Lower lobe of right lung (tissue), 2 donors: ENCODE measurements around the gene PIK3AP1. TPM values are rescaled to one million over a fixed set of nuclear protein-coding genes. Genes with fewer than 3 reads are reported as not detected.
"Not testable (repeated sequence)": the region's sequence is repeated elsewhere in the genome, so short reads cannot be mapped to it uniquely, and the experiment has no call there.

ENCODE experiments used
- ATAC-seq, 2 donors: fragments of 200-7000 bp; cut with Tn5 transposase; one replicate each; pipeline ENCODE4 v1.9.1; 2020 to 2022; ENCODE audit warnings: mild to moderate bottlenecking in 2 of 2, moderate library complexity in 2 of 2
- DNase-seq: peaks from one replicate; pipeline ENCODE4 v3.0.0-alpha.2; 2020
- H3K27ac ChIP-seq: fragments of 200-600 bp; one replicate; pipeline ENCODE4 v1.8.0; 2022
- H3K27me3 ChIP-seq: fragments of 200-600 bp; one replicate; pipeline ENCODE4 v1.8.0; 2022; ENCODE audit warnings: low read depth
- H3K36me3 ChIP-seq: fragments of 200-600 bp; one replicate; pipeline ENCODE4 v1.8.0; 2022; ENCODE audit warnings: mild to moderate bottlenecking
- H3K4me1 ChIP-seq: fragments of 200-600 bp; one replicate; pipeline ENCODE4 v1.8.0; 2022
- H3K4me3 ChIP-seq: fragments of 200-600 bp; one replicate; pipeline ENCODE4 v1.8.0; 2022; ENCODE audit warnings: mild to moderate bottlenecking
- H3K9me3 ChIP-seq: fragments of 200-600 bp; one replicate; pipeline ENCODE4 v1.8.0; 2022
- intact Hi-C: fragments of 100-400 bp; cut with DNase I; formaldehyde crosslinking; loops from one replicate; pipeline ENCODE4 v1.11.0; 2022
- total RNA-seq: library from RNA; stranded (reverse); fragmentation: NEBNext Ultra II Directional; extraction: Animal tissue kit (Norgen Biotek cat#: 25700); gene quantifications from one replicate; pipeline ENCODE4 v1.2.1, GENCODE V29; 2021
- TF ChIP-seq, protein P1 (sequence below): fragments of 200-600 bp; IDR thresholded peaks from one replicate; pipeline ENCODE4 v1.8.0; 2022; ENCODE audit warnings: antibody characterized with exemption, mild to moderate bottlenecking
- donor health status: DM: no; HTN: yes; CAD: no; lungs with severe emphysema.

Gene PIK3AP1
- total RNA-seq, 1 donor from 2014 or later = 71.6 TPM

DNA sequence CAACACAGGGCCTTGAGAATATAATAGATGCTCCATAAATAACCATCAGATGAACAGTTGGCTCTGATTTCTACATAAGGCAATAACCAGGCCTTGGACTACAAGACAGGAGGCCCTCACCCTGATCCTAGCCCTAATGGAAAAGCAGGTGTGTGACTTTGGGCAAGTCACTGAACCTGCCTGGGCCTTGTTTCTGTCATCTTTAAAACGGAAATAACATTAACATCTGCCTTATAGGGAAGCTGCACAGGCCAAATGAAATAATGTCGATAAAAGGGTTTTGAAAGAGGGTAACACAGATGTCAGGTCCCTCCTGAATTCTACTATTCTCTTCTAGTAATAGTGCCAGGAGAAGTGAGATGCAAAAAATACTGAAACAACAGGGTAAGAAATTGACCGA is 20.7 kb downstream of the PIK3AP1 start:
- H3K27me3 ChIP-seq = no peaks in the 10 kb centered on the region
- TF ChIP-seq, protein P1, sequence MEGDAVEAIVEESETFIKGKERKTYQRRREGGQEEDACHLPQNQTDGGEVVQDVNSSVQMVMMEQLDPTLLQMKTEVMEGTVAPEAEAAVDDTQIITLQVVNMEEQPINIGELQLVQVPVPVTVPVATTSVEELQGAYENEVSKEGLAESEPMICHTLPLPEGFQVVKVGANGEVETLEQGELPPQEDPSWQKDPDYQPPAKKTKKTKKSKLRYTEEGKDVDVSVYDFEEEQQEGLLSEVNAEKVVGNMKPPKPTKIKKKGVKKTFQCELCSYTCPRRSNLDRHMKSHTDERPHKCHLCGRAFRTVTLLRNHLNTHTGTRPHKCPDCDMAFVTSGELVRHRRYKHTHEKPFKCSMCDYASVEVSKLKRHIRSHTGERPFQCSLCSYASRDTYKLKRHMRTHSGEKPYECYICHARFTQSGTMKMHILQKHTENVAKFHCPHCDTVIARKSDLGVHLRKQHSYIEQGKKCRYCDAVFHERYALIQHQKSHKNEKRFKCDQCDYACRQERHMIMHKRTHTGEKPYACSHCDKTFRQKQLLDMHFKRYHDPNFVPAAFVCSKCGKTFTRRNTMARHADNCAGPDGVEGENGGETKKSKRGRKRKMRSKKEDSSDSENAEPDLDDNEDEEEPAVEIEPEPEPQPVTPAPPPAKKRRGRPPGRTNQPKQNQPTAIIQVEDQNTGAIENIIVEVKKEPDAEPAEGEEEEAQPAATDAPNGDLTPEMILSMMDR = no peak
- no peak overlapping the region for H3K27ac ChIP-seq
- DNase-seq (no peak), ATAC-seq (no peak)
- no peak overlapping the region for H3K4me3 ChIP-seq
- intact Hi-C loops = no loop called here
- no peaks in the 10 kb centered on the region for H3K36me3 ChIP-seq
- H3K4me1 ChIP-seq = peaks cover 5% of the 10 kb centered on the region
- H3K9me3 ChIP-seq = no peaks in the 10 kb centered on the region

DNA sequence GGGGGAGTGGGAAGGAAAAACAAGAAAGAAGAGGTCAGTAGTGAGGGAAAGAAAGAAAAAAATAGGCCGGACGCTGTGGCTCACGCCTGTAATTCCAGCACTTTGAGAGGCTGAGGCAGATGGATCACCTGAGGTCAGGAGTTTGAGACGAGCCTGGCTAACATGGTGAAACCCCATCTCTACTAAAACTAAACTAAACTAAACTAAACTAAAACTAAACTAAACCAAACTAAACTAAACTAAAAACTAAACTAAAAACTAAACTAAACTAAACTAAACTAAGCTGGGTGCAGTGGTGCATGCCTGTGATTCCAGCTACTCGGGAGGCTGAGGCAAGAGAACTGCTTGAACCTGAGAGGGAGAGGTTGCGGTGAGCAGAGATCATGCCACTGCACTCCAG is 22.0 kb downstream of the PIK3AP1 start:
- intact Hi-C loops, H3K9me3 ChIP-seq, H3K36me3 ChIP-seq, H3K4me3 ChIP-seq, H3K27me3 ChIP-seq, ATAC-seq, H3K27ac ChIP-seq, H3K4me1 ChIP-seq, DNase-seq: not testable (repeated sequence)

DNA sequence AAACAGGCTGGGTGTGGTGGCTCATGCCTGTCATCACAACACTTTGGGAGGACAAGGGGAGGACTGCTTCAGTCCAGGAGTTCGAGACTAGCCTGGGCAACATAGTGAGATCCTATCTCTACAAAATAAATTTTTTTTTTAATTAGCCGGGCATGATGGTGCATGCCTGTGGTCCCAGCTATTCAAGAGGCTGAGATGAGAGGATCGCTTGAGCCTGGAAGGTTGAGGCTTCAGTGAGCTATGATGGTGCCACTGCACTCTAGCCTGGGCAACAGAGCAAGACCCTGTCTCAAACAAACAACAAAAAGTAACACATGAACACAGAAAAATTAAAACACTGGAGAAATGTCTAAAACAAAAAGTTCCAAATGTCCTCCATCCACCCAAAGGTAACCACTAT is 22.9 kb downstream of the PIK3AP1 start:
- Histone ChIP-seq H3K4me1 (peaks cover 5% of the 10 kb centered on the region), H3K9me3 (no peaks in the 10 kb centered on the region), H3K4me3 (no peak overlapping the region), H3K36me3 (no peaks in the 10 kb centered on the region), H3K27ac (no peak overlapping the region), H3K27me3 (no peaks in the 10 kb centered on the region)
- TF ChIP-seq, protein P1 = no peak
- intact Hi-C loops = no loop called here
- DNase-seq (no peak), ATAC-seq (no peak)

DNA sequence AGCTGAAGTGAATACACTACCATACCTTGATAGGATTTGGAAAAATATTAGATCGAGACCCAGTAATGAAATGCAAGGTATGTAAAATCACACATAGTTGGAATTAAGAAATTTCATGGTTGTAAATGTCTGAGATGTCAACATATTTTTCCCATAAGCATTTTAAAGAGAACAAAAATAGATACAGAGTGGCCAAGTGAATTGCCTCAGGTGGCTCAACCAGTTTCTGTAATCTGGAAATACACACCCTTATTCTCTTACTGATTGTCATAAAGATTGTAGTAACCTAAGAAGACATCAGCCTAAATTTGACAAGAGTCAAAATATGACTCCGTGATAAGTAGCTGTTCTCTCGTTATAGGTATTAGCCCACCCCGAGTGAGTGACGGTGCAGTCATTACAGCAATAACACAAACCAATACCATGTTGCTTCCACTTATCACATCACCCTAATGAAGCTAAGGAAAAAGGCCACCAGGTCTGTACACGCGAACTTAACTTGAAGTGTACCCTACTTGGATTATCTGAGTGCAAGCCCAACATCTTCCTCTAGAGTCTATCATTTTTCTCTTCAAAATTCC is 23.4 kb downstream of the PIK3AP1 start:
- DNase-seq (no peak), ATAC-seq (no peak)
- Histone ChIP-seq H3K4me3 (no peak overlapping the region), H3K27me3 (no peaks in the 10 kb centered on the region), H3K4me1 (peaks cover 5% of the 10 kb centered on the region), H3K9me3 (no peaks in the 10 kb centered on the region), H3K36me3 (no peaks in the 10 kb centered on the region), H3K27ac (no peak overlapping the region)
- intact Hi-C loops = no loop called here
- TF ChIP-seq, protein P1 = no peak

DNA sequence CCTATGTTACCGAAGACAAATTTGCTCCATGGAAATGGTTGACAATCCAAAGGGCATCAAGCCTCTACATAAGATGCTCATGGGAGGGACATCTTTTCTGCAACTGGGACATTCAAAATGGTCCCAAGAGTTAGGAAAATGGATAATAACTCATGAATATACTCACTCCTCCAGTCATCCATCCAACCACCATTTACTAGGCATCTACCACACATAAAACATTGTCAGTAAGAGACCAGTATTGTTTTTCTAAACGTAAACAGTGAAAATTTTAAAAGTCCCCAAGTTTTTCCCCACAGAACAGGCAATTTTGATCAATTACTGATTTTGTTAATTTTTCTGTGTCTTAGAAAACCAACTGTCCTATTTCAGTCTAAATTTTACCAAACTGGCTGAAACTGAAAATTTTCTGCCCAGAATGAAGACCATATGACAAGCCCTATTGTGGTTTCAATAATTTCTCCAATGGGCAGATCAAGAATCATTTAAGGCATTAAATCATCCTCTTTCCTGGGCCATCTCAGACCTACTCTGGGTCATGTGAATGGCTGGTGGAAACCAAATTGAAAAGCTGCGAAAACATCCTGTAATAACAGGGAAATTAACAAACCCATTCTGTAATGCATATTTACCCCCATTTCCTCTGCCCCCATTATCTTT is 24.2 kb downstream of the PIK3AP1 start:
- intact Hi-C loops = no loop called here
- H3K27me3 ChIP-seq = no peaks in the 10 kb centered on the region

DNA sequence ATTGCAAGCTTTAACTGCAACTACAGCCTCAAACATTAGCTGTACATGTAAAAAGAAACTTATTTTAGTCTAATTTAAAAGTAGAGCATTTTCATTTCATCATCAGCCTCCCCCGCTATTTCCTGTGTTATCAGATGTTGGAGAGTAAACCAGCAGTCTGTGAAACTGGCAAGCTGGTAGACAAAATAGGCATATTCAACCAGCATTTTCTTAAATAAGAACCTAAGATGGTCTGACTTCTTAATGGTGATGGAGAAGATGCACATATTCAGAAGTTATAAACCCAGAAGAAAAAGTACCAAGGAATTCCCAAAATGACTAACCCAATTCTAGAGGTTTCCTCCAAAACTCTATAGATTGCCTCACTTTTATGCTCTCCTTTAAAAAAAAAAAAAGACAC is 24.9 kb downstream of the PIK3AP1 start:
- no peak overlapping the region for H3K27ac ChIP-seq
- no peak for ATAC-seq
- DNase-seq = no peak
- H3K27me3 ChIP-seq = no peaks in the 10 kb centered on the region
- intact Hi-C loops = no loop called here
- H3K4me3 ChIP-seq = no peak overlapping the region
- TF ChIP-seq, protein P1 = no peak
- H3K36me3 ChIP-seq = no peaks in the 10 kb centered on the region
- H3K4me1 ChIP-seq = peaks cover 5% of the 10 kb centered on the region
- no peaks in the 10 kb centered on the region for H3K9me3 ChIP-seq

More for the DNA sequence above, 24.2 kb downstream of the PIK3AP1 start:
- ATAC-seq (no peak), DNase-seq (no peak)
- H3K4me1 ChIP-seq = peaks cover 5% of the 10 kb centered on the region
- no peak overlapping the region for H3K27ac ChIP-seq
- H3K4me3 ChIP-seq = no peak overlapping the region
- TF ChIP-seq, protein P1 = no peak
- no peaks in the 10 kb centered on the region for H3K9me3 ChIP-seq
- H3K36me3 ChIP-seq = no peaks in the 10 kb centered on the region
